ENCODE measurements around the gene PRR23E. TPM values are rescaled to one million over a fixed set of nuclear protein-coding genes. Genes with fewer than 3 reads are reported as not detected.

PRR23E gene
- total RNA-seq, 4 donors from 2014 or later, result not detected

DNA sequence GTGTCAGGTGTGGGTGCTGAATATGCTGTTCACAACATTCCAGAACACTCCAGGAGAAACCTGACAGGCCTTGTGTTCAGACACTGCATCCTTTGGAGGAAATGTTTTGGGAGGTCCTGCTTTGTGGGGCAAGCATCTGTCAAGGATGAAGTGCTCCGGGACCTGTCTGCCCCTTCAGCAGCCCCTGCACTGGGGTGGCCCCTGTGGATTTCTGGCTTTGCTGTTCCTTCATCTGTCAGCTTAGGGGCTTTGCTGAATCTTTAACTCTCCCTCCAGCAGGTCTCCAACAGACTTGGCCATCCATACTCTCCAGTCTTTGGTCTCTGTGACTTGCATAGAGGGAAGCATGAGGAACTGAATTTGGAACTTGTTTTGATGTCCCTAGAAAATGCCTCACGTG is 3.1 kb downstream of the PRR23E start:
- H3K27me3 ChIP-seq, result no peaks in the 10 kb centered on the region
- no peaks in the 10 kb centered on the region for H3K4me1 ChIP-seq
- no peak overlapping the region for H3K27ac ChIP-seq
- H3K36me3 ChIP-seq, result no peaks in the 10 kb centered on the region
- no peak for DNase-seq
- H3K9me3 ChIP-seq, result no peaks in the 10 kb centered on the region
- intact Hi-C loops (cut with DNase I), result no loop called here
- TF ChIP-seq POLR2A (IDR thresholded peaks at IDR 0.05), result no peak
- TF ChIP-seq, protein P1, sequence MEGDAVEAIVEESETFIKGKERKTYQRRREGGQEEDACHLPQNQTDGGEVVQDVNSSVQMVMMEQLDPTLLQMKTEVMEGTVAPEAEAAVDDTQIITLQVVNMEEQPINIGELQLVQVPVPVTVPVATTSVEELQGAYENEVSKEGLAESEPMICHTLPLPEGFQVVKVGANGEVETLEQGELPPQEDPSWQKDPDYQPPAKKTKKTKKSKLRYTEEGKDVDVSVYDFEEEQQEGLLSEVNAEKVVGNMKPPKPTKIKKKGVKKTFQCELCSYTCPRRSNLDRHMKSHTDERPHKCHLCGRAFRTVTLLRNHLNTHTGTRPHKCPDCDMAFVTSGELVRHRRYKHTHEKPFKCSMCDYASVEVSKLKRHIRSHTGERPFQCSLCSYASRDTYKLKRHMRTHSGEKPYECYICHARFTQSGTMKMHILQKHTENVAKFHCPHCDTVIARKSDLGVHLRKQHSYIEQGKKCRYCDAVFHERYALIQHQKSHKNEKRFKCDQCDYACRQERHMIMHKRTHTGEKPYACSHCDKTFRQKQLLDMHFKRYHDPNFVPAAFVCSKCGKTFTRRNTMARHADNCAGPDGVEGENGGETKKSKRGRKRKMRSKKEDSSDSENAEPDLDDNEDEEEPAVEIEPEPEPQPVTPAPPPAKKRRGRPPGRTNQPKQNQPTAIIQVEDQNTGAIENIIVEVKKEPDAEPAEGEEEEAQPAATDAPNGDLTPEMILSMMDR (IDR thresholded peaks at IDR 0.05), result no peak
- 59 to 68% methylated on average over 2 of the region's 2 CpGs for WGBS, 2 donors
- no peak overlapping the region for H3K4me3 ChIP-seq (replicated peaks in 1 of 3)

DNA sequence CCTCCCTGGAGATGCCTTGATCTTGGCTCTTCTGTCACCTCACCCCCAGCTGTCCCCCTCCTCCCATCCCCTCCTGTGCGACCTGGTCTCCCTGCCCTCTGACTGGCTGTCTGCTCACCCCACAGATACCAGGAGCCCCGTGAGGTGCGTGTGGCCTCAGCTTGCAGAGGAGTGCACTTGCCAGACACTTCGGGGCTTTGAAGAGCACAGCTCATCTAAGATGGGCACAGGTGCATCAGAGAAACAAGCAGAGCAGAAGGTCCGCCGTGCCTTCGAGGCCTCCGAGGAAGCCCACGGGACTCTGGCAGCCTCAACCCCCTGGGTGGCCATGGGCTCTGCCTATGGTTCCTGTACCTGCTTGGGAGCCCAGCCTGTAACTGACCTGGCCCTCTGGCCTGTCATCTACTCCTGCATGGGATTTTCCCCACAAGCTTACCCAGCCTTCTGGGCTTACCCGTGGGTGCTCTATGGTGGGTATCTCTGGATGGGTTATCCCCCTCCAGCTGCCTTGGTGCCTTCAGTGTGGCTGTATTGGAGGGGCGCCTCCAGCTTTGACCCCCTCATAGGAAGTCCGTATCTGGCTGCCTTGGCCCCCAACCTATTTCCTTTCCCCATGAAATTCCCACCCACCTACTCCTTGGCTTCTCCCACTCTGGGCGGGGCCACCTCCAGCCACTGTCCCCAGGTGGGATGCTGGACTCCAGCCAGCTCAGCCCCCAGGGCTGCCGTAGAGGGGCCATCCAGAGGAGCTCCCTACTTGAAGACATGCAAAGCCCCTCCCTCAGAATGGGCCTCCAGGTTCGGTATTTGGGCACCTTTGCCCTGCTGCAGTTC is 3.8 kb downstream of the PRR23E start:
- no peak overlapping the region for H3K4me3 ChIP-seq (replicated peaks in 1 of 3)
- no peaks in the 10 kb centered on the region for H3K36me3 ChIP-seq
- DNase-seq, result no peak
- no peaks in the 10 kb centered on the region for H3K27me3 ChIP-seq
- no peaks in the 10 kb centered on the region for H3K4me1 ChIP-seq
- TF ChIP-seq, protein P1 (IDR thresholded peaks at IDR 0.05), result no peak
- TF ChIP-seq POLR2A (IDR thresholded peaks at IDR 0.05), result no peak
- intact Hi-C loops (cut with DNase I), result no loop called here
- no peak overlapping the region for H3K27ac ChIP-seq
- 76 to 85% methylated on average over 14 to 15 of the region's 15 CpGs for WGBS, 2 donors
- H3K9me3 ChIP-seq, result no peaks in the 10 kb centered on the region

DNA sequence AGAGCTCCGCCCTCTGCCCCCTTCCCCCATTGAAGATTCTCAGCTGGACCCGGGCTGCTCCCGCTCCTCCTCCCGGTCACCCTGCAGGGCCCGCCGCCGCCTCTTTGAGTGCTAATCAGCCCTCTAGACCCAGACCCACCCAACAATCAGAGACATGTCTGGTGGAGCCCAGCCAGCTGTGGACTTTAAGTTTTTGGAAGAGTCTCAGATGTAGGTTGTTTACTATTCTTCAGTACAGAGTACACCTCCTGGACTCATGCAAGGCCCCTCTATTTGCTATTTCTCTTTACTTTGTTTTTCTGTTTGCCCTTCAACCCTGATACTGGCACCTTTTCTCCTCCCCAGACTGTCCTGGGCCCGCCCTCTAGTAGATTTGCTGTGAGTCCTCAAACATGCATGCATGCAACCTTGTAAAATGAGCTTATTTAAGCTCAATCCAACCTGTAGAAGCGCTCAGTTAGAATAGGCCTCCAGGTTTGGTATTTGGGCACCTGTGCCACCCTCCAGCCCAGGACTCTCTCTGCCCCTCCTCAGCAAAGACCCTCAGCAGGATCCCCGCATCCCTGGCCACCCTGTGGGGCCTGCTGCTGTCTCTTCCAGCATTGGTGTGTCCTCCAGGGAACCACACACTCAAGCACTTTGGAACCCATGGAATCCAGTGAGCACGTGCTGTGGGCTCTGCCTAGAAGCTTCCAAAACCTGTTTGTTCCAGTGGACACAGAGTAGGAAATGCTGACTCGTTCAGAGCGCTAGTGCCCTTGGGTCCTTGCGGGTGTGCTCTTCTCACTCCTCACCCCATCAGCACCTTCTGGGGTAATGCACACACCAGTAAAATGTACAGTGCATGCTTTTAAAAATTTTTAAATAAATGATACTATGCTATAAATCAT is 4.6 kb downstream of the PRR23E start:
- H3K36me3 ChIP-seq, result no peaks in the 10 kb centered on the region
- H3K27ac ChIP-seq, result no peak overlapping the region
- no peak for DNase-seq
- WGBS, 2 donors, result 62 to 67% methylated on average over 14 of the region's 14 CpGs
- TF ChIP-seq POLR2A (IDR thresholded peaks at IDR 0.05), result no peak
- TF ChIP-seq, protein P1 (IDR thresholded peaks at IDR 0.05), result no peak
- intact Hi-C loops (cut with DNase I), result no loop called here
- no peaks in the 10 kb centered on the region for H3K4me1 ChIP-seq
- no peak overlapping the region for H3K4me3 ChIP-seq (replicated peaks in 1 of 3)
- no peaks in the 10 kb centered on the region for H3K9me3 ChIP-seq
- no peaks in the 10 kb centered on the region for H3K27me3 ChIP-seq

DNA sequence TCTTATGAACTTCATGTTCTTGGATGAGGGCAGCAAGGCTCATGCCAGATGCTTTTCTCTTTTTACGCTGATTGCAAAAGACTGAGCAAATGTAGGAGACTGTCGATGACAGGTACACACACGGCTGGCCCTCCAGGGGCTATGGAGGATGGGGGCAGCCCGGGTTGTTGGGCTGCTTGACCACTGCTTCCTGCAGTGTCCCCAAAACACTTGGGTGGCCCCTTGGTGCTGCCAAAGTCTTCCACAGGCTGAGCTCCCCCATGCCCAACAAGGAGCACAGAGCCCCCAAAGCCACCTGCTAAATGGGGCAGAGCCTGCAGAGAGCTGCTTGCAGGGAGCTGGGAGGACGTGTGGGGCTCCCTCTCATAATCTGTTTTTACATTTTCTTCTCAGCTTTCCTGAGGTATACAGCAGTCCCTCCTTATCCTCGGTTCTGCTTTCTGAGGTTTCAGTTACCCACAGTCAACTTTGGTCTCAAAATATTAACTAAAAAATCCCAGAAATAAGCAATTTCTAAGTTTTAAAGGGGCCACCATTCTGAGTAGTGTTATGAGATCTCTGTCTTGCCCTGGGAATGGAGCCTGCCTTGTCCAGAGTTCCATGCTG is 7.3 kb downstream of the PRR23E start:
- WGBS, 2 donors, result 82 to 85% methylated on average over 6 of the region's 6 CpGs
- TF ChIP-seq POLR2A (IDR thresholded peaks at IDR 0.05), result no peak
- TF ChIP-seq, protein P1 (IDR thresholded peaks at IDR 0.05), result no peak
- H3K36me3 ChIP-seq, result no peaks in the 10 kb centered on the region
- H3K9me3 ChIP-seq, result no peaks in the 10 kb centered on the region
- H3K4me3 ChIP-seq (replicated peaks in 1 of 3), result no peak overlapping the region
- no peak for DNase-seq
- H3K4me1 ChIP-seq, result no peaks in the 10 kb centered on the region
- intact Hi-C loops (cut with DNase I), result no loop called here
- no peaks in the 10 kb centered on the region for H3K27me3 ChIP-seq
- H3K27ac ChIP-seq, result no peak overlapping the region
